Thyroid gland (tissue), 4 donors: ENCODE data around the gene SHTN1. TPM values are rescaled to one million over a fixed set of nuclear protein-coding genes. Genes with fewer than 3 reads are reported as not detected.

Experiments used
- DNase-seq, 2 donors: peaks; one replicate each; pipeline ENCODE4 v3.0.0-alpha.2; 2019
- H3K27ac ChIP-seq, 3 donors: fragments of 200-600 bp; sonication (generic); 1 replicate in 2 of 3; 2 replicates in 1 of 3; pipeline ENCODE4 v1.5.1; 2016 to 2019; ENCODE audit warnings: mild to moderate bottlenecking in 1 of 3, moderate library complexity in 1 of 3
- H3K27me3 ChIP-seq: fragments of 200-600 bp; sonication (generic); one replicate; pipeline ENCODE4 v1.5.1; 2019
- H3K36me3 ChIP-seq, 2 donors: fragments of 200-600 bp; sonication (generic); one replicate each; pipeline ENCODE4 v1.5.1; 2016 to 2019
- H3K4me1 ChIP-seq, 2 donors: fragments of 200-600 bp; sonication (generic); one replicate each; pipeline ENCODE4 v1.5.1; 2017 to 2019
- H3K4me3 ChIP-seq, 3 donors: fragments of 200-600 bp; sonication (generic); replicated peaks in 1 of 3; 1 replicate in 2 of 3; 2 replicates in 1 of 3; pipeline ENCODE4 v1.5.1; 2016; ENCODE audit warnings: mild to moderate bottlenecking in 1 of 3
- H3K9me3 ChIP-seq: fragments of 200-600 bp; sonication (generic); one replicate; pipeline ENCODE4 v1.5.1; 2017
- CTCF ChIP-seq, 6 experiments: fragments of 200-600 bp in 3 of 6; fragments of 450-650 bp in 3 of 6; sonication (generic) in 3 of 6; IDR thresholded peaks; one replicate each; pipeline ENCODE4 v1.5.1; 2016 to 2019; ENCODE audit warnings: antibody characterized with exemption in 6 of 6, mild to moderate bottlenecking in 2 of 6, inconsistent platforms in 1 of 6, moderate library complexity in 1 of 6
- POLR2A ChIP-seq, 2 donors: fragments of 450-650 bp; IDR thresholded peaks; one replicate each; pipeline ENCODE4 v1.6.1; 2017; ENCODE audit warnings: antibody characterized with exemption in 2 of 2, mild to moderate bottlenecking in 2 of 2, moderate library complexity in 1 of 2
- whole genome bisulfite sequencing, 2 donors: methylation state at CpG; one replicate each; pipeline ENCODE4 v1.1.5; 2017; 5-methylcytosine and 5-hydroxymethylcytosine counted together
- intact Hi-C: fragments of 100-400 bp; cut with DNase I; formaldehyde crosslinking; loops from one replicate; pipeline ENCODE4 v1.15.1; 2023
- total RNA-seq, 4 donors: library from RNA; depleted of rRNA; stranded (reverse); fragments of >200 nt; gene quantifications; one replicate each; pipeline ENCODE4 v1.2.3, GENCODE V29; 2016

The SHTN1 gene
- total RNA-seq, 4 donors from 2014 or later, result 31.6 to 103 (median 37.7) TPM

- 83 to 90% methylated on average over 1 of the region's 1 CpG for WGBS, 2 donors
- intact Hi-C loops, result no loop called here
- no peak overlapping the region for H3K27ac ChIP-seq
Observed at GRCh38 chr10:116948530-116948870, 56.5 kb downstream of the SHTN1 start.

GRCh38 chr10:116947841-116948529 lies 57.0 kb downstream of the SHTN1 start:
- no peak for DNase-seq
- Histone ChIP-seq H3K27ac (no peak overlapping the region), H3K27me3 (no peaks in the 10 kb centered on the region), H3K36me3 (peaks cover 0 to 2% of the 10 kb centered on the region in 2 donors), H3K9me3 (no peaks in the 10 kb centered on the region), H3K4me1 (no peaks in the 10 kb centered on the region), H3K4me3 (no peak overlapping the region)
- WGBS, 2 donors, result 75 to 78% methylated on average over 2 of the region's 2 CpGs
- intact Hi-C loops, result no loop called here
- TF ChIP-seq CTCF (IDR thresholded peaks at IDR 0.05) (no peak), POLR2A (IDR thresholded peaks at IDR 0.05) (no peak)

More at GRCh38 chr10:116948530-116948870, 56.5 kb downstream of the SHTN1 start:
- no peaks in the 10 kb centered on the region for H3K27me3 ChIP-seq
- H3K9me3 ChIP-seq, result no peaks in the 10 kb centered on the region
- DNase-seq, result no peak
- H3K4me3 ChIP-seq, result no peak overlapping the region
- TF ChIP-seq POLR2A (IDR thresholded peaks at IDR 0.05) (no peak), CTCF (IDR thresholded peaks at IDR 0.05) (no peak)
- no peaks in the 10 kb centered on the region for H3K4me1 ChIP-seq
- H3K36me3 ChIP-seq, result peaks cover 0 to 2% of the 10 kb centered on the region in 2 donors

GRCh38 chr10:116944911-116945310 lies 60.1 kb downstream of the SHTN1 start:
- TF ChIP-seq CTCF (IDR thresholded peaks at IDR 0.05) (no peak), POLR2A (IDR thresholded peaks at IDR 0.05) (no peak)
- Histone ChIP-seq H3K36me3 (peaks cover 0 to 2% of the 10 kb centered on the region in 2 donors), H3K4me1 (no peaks in the 10 kb centered on the region), H3K27ac (no peak overlapping the region), H3K27me3 (no peaks in the 10 kb centered on the region), H3K9me3 (no peaks in the 10 kb centered on the region), H3K4me3 (no peak overlapping the region)
- 88 to 92% methylated on average over 2 of the region's 2 CpGs for WGBS, 2 donors
- intact Hi-C loops, result no loop called here
- no peak for DNase-seq

- intact Hi-C loops, result no loop called here
- TF ChIP-seq CTCF (IDR thresholded peaks at IDR 0.05) (no peak), POLR2A (IDR thresholded peaks at IDR 0.05) (no peak)
- no peak overlapping the region for H3K27ac ChIP-seq
- H3K4me3 ChIP-seq, result no peak overlapping the region
- WGBS, 2 donors, result 96 to 97% methylated on average over 6 of the region's 6 CpGs
- no peak for DNase-seq
- H3K4me1 ChIP-seq, result no peaks in the 10 kb centered on the region
- no peaks in the 10 kb centered on the region for H3K9me3 ChIP-seq
- H3K27me3 ChIP-seq, result no peaks in the 10 kb centered on the region
- peaks cover 0 to 3% of the 10 kb centered on the region in 2 donors for H3K36me3 ChIP-seq
Observed at GRCh38 chr10:116931806-116932205, 73.2 kb downstream of the SHTN1 start.

- DNase-seq, result no peak
- no peak overlapping the region for H3K27ac ChIP-seq
- no peak for TF ChIP-seq POLR2A (IDR thresholded peaks at IDR 0.05)
- TF ChIP-seq CTCF (IDR thresholded peaks at IDR 0.05), result no peak
- H3K27me3 ChIP-seq, result no peaks in the 10 kb centered on the region
- peaks cover 0 to 3% of the 10 kb centered on the region in 2 donors for H3K36me3 ChIP-seq
- 87 to 88% methylated on average over 3 of the region's 3 CpGs for WGBS, 2 donors
- no peaks in the 10 kb centered on the region for H3K9me3 ChIP-seq
- intact Hi-C loops, result no loop called here
- no peak overlapping the region for H3K4me3 ChIP-seq
- no peaks in the 10 kb centered on the region for H3K4me1 ChIP-seq
Observed at GRCh38 chr10:116926426-116926825, 78.6 kb downstream of the SHTN1 start.
